Measurements from ENCODE around the gene ALOX5AP.

GRCh38 chr13:30806784-30807183 is 71.4 kb downstream of the ALOX5AP start:
- TF ChIP-seq FOXA1 (IDR thresholded peaks at IDR 0.05) (no peak), CTCF (IDR thresholded peaks at IDR 0.05; ENCODE audit: low read depth, low read length, missing input control) (no peak), JUND (IDR thresholded peaks at IDR 0.05) (no peak), REST (IDR thresholded peaks at IDR 0.05) (no peak), MAX (IDR thresholded peaks at IDR 0.05) (no peak), YY1 (IDR thresholded peaks at IDR 0.05) (no peak), RAD21 (IDR thresholded peaks at IDR 0.05) (no peak)

Data from liver (tissue), 3 donors.